MCF 10A (cell line): Measurements from ENCODE around the gene RTN4RL2. TPM values are rescaled to one million over a fixed set of nuclear protein-coding genes. Genes with fewer than 3 reads are reported as not detected.

Source experiments
- BruUV-seq: library from RNA; stranded (reverse); fragments of 400-500 nt; replicated peaks from 2 replicates; lab custom pipeline; 2021; lab: Mats Ljungman, UMichigan
- CTCF ChIA-PET: fragments of 300-600 bp; sonication (Branson Sonifier 250); formaldehyde crosslinking; extraction: SDS; loops from one replicate; lab custom pipeline; 2021; ENCODE audit warnings: antibody characterized with exemption, inconsistent platforms; lab: Yijun Ruan, JAX
- POLR2A ChIA-PET: fragments of 300-600, 350-650 bp; sonication (Branson Sonifier 250); formaldehyde crosslinking; extraction: SDS; loops from one replicate; lab custom pipeline; 2020; ENCODE audit warnings: antibody characterized with exemption, inconsistent platforms; lab: Yijun Ruan, JAX
- DNase-seq: peaks from one replicate; pipeline ENCODE4 v3.0.0-alpha.2; 2018; ENCODE audit not compliant: unreplicated experiment
- H3K27ac Mint-ChIP-seq: one replicate; pipeline ENCODE4 v1.8.0; 2022; ENCODE audit warnings: mild to moderate bottlenecking, low read depth, mixed read lengths; ENCODE audit not compliant: unreplicated experiment
- H3K27me3 Mint-ChIP-seq: one replicate; pipeline ENCODE4 v1.8.0; 2022; ENCODE audit warnings: mixed read lengths; ENCODE audit not compliant: insufficient read depth, unreplicated experiment
- H3K36me3 Mint-ChIP-seq: one replicate; pipeline ENCODE4 v1.8.0; 2022; ENCODE audit warnings: mild to moderate bottlenecking, moderate library complexity, mixed read lengths; ENCODE audit not compliant: insufficient read depth, unreplicated experiment
- H3K4me1 Mint-ChIP-seq: one replicate; pipeline ENCODE4 v1.8.0; 2022; ENCODE audit warnings: mixed read lengths; ENCODE audit not compliant: insufficient read depth, unreplicated experiment
- H3K4me3 Mint-ChIP-seq: one replicate; pipeline ENCODE4 v1.8.0; 2022; ENCODE audit warnings: mild to moderate bottlenecking, moderate library complexity, mixed read lengths; ENCODE audit not compliant: unreplicated experiment
- H3K9me3 Mint-ChIP-seq: one replicate; pipeline ENCODE4 v1.8.0; 2022; ENCODE audit warnings: mixed read lengths; ENCODE audit not compliant: unreplicated experiment
- intact Hi-C: fragments of 100-400 bp; cut with micrococcal nuclease; formaldehyde crosslinking; loops from 2 replicates; pipeline ENCODE4 v1.14.1; 2022
- total RNA-seq: library from RNA; stranded (reverse); gene quantifications from 2 replicates; pipeline ENCODE4 v1.2.3, GENCODE V29; 2022
- TF ChIP-seq, protein P1 (sequence below): fragments of 200-600 bp; IDR thresholded peaks from one replicate; pipeline ENCODE4 v1.8.0; 2022; ENCODE audit warnings: antibody characterized with exemption, mild to moderate bottlenecking; ENCODE audit not compliant: unreplicated experiment

Gene RTN4RL2
- total RNA-seq, 1 experiment from 2014 or later, result 2.0 TPM

- no TSS peak for BruUV-seq
- intact Hi-C loops, result no loop called here
- POLR2A ChIA-PET, result interaction anchor here (1.2 kb wide), 1 partner anchor 15 kb away, joined by 4 read pairs; no protein-coding TSS in a partner anchor
- H3K4me1 Mint-ChIP-seq, result peaks cover 11% of the 10 kb centered on the region
- H3K36me3 Mint-ChIP-seq, result peaks cover 76% of the 10 kb centered on the region
- CTCF ChIA-PET, result interaction anchor here (1.0 to 1.8 kb wide), 2 partner anchors 11 to 111 kb away, joined by 6 to 7 read pairs; no protein-coding TSS in a partner anchor
- no peaks in the 10 kb centered on the region for H3K27me3 Mint-ChIP-seq
- no peaks in the 10 kb centered on the region for H3K9me3 Mint-ChIP-seq
- H3K4me3 Mint-ChIP-seq, result no peak overlapping the region
- TF ChIP-seq, protein P1, sequence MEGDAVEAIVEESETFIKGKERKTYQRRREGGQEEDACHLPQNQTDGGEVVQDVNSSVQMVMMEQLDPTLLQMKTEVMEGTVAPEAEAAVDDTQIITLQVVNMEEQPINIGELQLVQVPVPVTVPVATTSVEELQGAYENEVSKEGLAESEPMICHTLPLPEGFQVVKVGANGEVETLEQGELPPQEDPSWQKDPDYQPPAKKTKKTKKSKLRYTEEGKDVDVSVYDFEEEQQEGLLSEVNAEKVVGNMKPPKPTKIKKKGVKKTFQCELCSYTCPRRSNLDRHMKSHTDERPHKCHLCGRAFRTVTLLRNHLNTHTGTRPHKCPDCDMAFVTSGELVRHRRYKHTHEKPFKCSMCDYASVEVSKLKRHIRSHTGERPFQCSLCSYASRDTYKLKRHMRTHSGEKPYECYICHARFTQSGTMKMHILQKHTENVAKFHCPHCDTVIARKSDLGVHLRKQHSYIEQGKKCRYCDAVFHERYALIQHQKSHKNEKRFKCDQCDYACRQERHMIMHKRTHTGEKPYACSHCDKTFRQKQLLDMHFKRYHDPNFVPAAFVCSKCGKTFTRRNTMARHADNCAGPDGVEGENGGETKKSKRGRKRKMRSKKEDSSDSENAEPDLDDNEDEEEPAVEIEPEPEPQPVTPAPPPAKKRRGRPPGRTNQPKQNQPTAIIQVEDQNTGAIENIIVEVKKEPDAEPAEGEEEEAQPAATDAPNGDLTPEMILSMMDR, result no peak
- peak overlapping the region; percentile 76 for H3K27ac Mint-ChIP-seq
- DNase-seq, result no peak
Observed at GRCh38 chr11:57416436-57416835, 43.9 kb upstream of the RTN4RL2 start.

DNA sequence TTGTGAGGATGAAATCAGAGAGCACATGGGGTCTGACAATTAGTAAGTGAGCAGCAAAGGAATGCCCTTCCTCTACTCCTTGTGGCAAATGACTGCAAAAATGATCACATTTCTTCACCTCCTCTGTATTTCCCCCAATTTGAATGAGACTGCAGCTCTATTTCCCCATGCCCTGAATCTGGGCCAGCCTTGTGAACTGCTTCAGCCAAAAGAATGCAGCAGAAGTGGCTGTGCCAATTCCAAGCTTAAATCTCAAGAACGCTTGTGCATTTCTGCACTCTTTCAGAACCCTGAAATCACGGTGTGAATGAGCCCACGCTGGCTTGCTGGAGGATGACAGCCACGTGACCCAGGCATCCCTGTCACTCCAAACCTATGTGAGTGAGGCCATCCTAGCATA, 43.3 kb upstream of the RTN4RL2 start:
- no TSS peak for BruUV-seq
- peaks cover 76% of the 10 kb centered on the region for H3K36me3 Mint-ChIP-seq
- no peak overlapping the region for H3K27ac Mint-ChIP-seq
- H3K9me3 Mint-ChIP-seq, result no peaks in the 10 kb centered on the region
- ChIA-PET CTCF (interaction anchor here (0.6 to 1.8 kb wide), 5 partner anchors 41 to 270 kb away, joined by 3 to 7 read pairs (median 4); no protein-coding TSS in a partner anchor), POLR2A (no interaction called here)
- H3K4me3 Mint-ChIP-seq, result no peak overlapping the region
- DNase-seq, result no peak
- intact Hi-C loops, result no loop called here
- no peaks in the 10 kb centered on the region for H3K27me3 Mint-ChIP-seq
- TF ChIP-seq, protein P1, result no peak
- peaks cover 11% of the 10 kb centered on the region for H3K4me1 Mint-ChIP-seq

DNA sequence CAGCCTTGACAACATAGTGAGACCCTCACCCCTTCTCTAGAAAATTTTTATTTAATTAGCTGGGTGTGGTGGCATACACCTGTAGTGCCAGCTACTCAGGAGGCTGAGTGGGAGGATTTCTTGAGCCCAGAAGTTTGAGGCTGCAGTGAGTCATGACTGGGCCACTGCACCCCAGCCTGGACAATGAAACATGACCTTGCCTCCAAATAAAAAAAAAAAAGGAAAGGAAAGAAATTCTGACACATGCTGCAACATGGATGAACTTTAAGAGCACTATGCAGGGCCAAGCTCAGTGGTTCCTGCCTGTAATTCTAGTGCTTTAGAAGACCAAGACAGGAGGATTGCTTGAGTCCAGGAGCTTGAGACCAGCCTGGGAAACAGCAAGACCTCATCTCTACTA, 42.2 kb upstream of the RTN4RL2 start:
- TF ChIP-seq, protein P1, result no peak
- no peak for DNase-seq
- H3K9me3 Mint-ChIP-seq, result no peaks in the 10 kb centered on the region
- CTCF ChIA-PET, result interaction anchor here (0.6 to 1.8 kb wide), 3 partner anchors 40 to 244 kb away, joined by 3 to 7 read pairs (median 4); no protein-coding TSS in a partner anchor
- intact Hi-C loops, result no loop called here
- POLR2A ChIA-PET, result no interaction called here
- peaks cover 14% of the 10 kb centered on the region for H3K4me1 Mint-ChIP-seq
- no peaks in the 10 kb centered on the region for H3K27me3 Mint-ChIP-seq
- peaks cover 75% of the 10 kb centered on the region for H3K36me3 Mint-ChIP-seq
- H3K4me3 Mint-ChIP-seq, result no peak overlapping the region
- no TSS peak for BruUV-seq
- H3K27ac Mint-ChIP-seq, result no peak overlapping the region

GRCh38 chr11:57419146-57419545, 41.2 kb upstream of the RTN4RL2 start:
- H3K27me3 Mint-ChIP-seq, result no peaks in the 10 kb centered on the region
- no peak overlapping the region for H3K27ac Mint-ChIP-seq
- ChIA-PET POLR2A (no interaction called here), CTCF (interaction anchor here (0.7 to 1.8 kb wide), 4 partner anchors 39 to 222 kb away, joined by 3 to 5 read pairs (median 4); no protein-coding TSS in a partner anchor)
- no TSS peak for BruUV-seq
- peaks cover 75% of the 10 kb centered on the region for H3K36me3 Mint-ChIP-seq
- H3K4me3 Mint-ChIP-seq, result no peak overlapping the region
- no peaks in the 10 kb centered on the region for H3K9me3 Mint-ChIP-seq
- intact Hi-C loops, result no loop called here
- TF ChIP-seq, protein P1, result no peak
- no peak for DNase-seq
- H3K4me1 Mint-ChIP-seq, result peaks cover 6% of the 10 kb centered on the region
